H9 (cell line): ENCODE measurements around the gene TMEM239. TPM values are rescaled to one million over a fixed set of nuclear protein-coding genes. Genes with fewer than 3 reads are reported as not detected.

ENCODE experiments used
- DNase-seq: peaks from one replicate; pipeline ENCODE4 v3.0.0-alpha.2; 2017
- H2AFZ ChIP-seq: one replicate; pipeline ENCODE4 v1.6.1; 2013; ENCODE audit warnings: mild to moderate bottlenecking, low read length, control low read depth, moderate library complexity
- H2AK5ac ChIP-seq: 2 replicates; pipeline ENCODE4 v1.6.1; 2013; ENCODE audit warnings: low read length, control low read depth, mixed read lengths; ENCODE audit not compliant: insufficient read length
- H2BK120ac ChIP-seq: one replicate; pipeline ENCODE4 v1.6.1; 2013; ENCODE audit warnings: low read depth, mild to moderate bottlenecking, low read length, control low read depth, inconsistent platforms; ENCODE audit not compliant: poor library complexity, severe bottlenecking
- H2BK12ac ChIP-seq: 2 replicates; pipeline ENCODE4 v1.6.1; 2013; ENCODE audit warnings: low read length, control low read depth, mixed read lengths, low read depth; ENCODE audit not compliant: insufficient read length
- H2BK15ac ChIP-seq: 2 replicates; pipeline ENCODE4 v1.6.1; 2013; ENCODE audit warnings: low read depth, low read length, control low read depth
- H2BK20ac ChIP-seq: one replicate; pipeline ENCODE4 v1.6.1; 2013; ENCODE audit warnings: low read depth, mild to moderate bottlenecking, low read length, control low read depth, inconsistent platforms; ENCODE audit not compliant: poor library complexity, severe bottlenecking
- H2BK5ac ChIP-seq: 2 replicates; pipeline ENCODE4 v1.6.1; 2013; ENCODE audit warnings: low read length, control low read depth, mixed read lengths; ENCODE audit not compliant: insufficient read length
- H3K14ac ChIP-seq: 2 replicates; pipeline ENCODE4 v1.6.1; 2013; ENCODE audit warnings: low read length, control low read depth; ENCODE audit not compliant: insufficient read depth
- H3K18ac ChIP-seq: 2 replicates; pipeline ENCODE4 v1.6.1; 2013; ENCODE audit warnings: low read depth, mild to moderate bottlenecking, mixed read lengths, low read length, control low read depth; ENCODE audit not compliant: insufficient read length
- H3K23ac ChIP-seq: 2 replicates; pipeline ENCODE4 v1.6.1; 2013; ENCODE audit warnings: low read length, control low read depth, mixed read lengths, low read depth; ENCODE audit not compliant: insufficient read length
- H3K23me2 ChIP-seq: 2 replicates; pipeline ENCODE4 v1.6.1; 2013; ENCODE audit warnings: low read depth, mild to moderate bottlenecking, mixed read lengths, low read length, control low read depth; ENCODE audit not compliant: insufficient read length, poor library complexity, severe bottlenecking
- H3K27ac ChIP-seq: 2 replicates; pipeline ENCODE4 v1.5.1; 2013; ENCODE audit warnings: low read length, control low read depth, mixed read lengths, low read depth; ENCODE audit not compliant: insufficient read length
- H3K27me3 ChIP-seq: 2 replicates; pipeline ENCODE4 v1.6.1; 2013; ENCODE audit warnings: low read length, control low read depth, inconsistent platforms; ENCODE audit not compliant: insufficient read depth
- H3K4ac ChIP-seq: 2 replicates; pipeline ENCODE4 v1.6.1; 2013; ENCODE audit warnings: low read depth, mild to moderate bottlenecking, control low read depth, inconsistent platforms, low read length, moderate library complexity
- H3K4me1 ChIP-seq: 2 replicates; pipeline ENCODE4 v1.6.1; 2013; ENCODE audit warnings: low read length, control low read depth, inconsistent platforms; ENCODE audit not compliant: insufficient read depth
- H3K4me2 ChIP-seq: 2 replicates; pipeline ENCODE4 v1.6.1; 2013; ENCODE audit warnings: low read length, control low read depth, mixed read lengths; ENCODE audit not compliant: insufficient read length, insufficient read depth
- H3K56ac ChIP-seq: 2 replicates; pipeline ENCODE4 v1.6.1; 2013; ENCODE audit warnings: low read depth, mild to moderate bottlenecking, mixed read lengths, low read length, control low read depth; ENCODE audit not compliant: insufficient read length
- H3K79me1 ChIP-seq: 2 replicates; pipeline ENCODE4 v1.6.1; 2013; ENCODE audit warnings: low read depth, mild to moderate bottlenecking, moderate library complexity, low read length, control low read depth, inconsistent platforms; ENCODE audit not compliant: insufficient read depth, poor library complexity, severe bottlenecking
- H3K79me2 ChIP-seq: 2 replicates; pipeline ENCODE4 v1.6.1; 2013; ENCODE audit warnings: low read length, control low read depth, inconsistent platforms; ENCODE audit not compliant: insufficient read depth
- H3K9ac ChIP-seq: 2 replicates; pipeline ENCODE4 v1.6.1; 2013; ENCODE audit warnings: low read length, control low read depth, mixed read lengths; ENCODE audit not compliant: insufficient read length; ENCODE audit errors: extremely low read depth
- H3K9me3 ChIP-seq: one replicate; pipeline ENCODE4 v1.6.1; 2013; ENCODE audit warnings: low read depth, low read length, inconsistent platforms; ENCODE audit not compliant: control insufficient read depth
- H3T11ph ChIP-seq: one replicate; pipeline ENCODE4 v1.6.1; 2013; ENCODE audit warnings: mild to moderate bottlenecking, low read length, control low read depth, inconsistent platforms
- H4K20me1 ChIP-seq: one replicate; pipeline ENCODE4 v1.6.1; 2013; ENCODE audit not compliant: control insufficient read depth, insufficient read length, insufficient read depth
- H4K5ac ChIP-seq: 2 replicates; pipeline ENCODE4 v1.6.1; 2013; ENCODE audit warnings: low read depth, mild to moderate bottlenecking, mixed read lengths, low read length, control low read depth; ENCODE audit not compliant: insufficient read length
- H4K8ac ChIP-seq: replicated peaks from 2 replicates; pipeline ENCODE4 v1.6.1; 2013; ENCODE audit warnings: low read length, control low read depth, mixed read lengths, low read depth; ENCODE audit not compliant: insufficient read length
- H4K91ac ChIP-seq: 2 replicates; pipeline ENCODE4 v1.6.1; 2013; ENCODE audit warnings: low read depth, mild to moderate bottlenecking, moderate library complexity, mixed read lengths, low read length, control low read depth; ENCODE audit not compliant: insufficient read length
- H3K27ac Mint-ChIP-seq, 3 experiments: 2 replicates in 2 of 3; 3 replicates in 1 of 3; pipeline ENCODE4 v1.8.0; 2020 to 2021; ENCODE audit warnings: mixed read lengths in 3 of 3, mild to moderate bottlenecking in 1 of 3, moderate library complexity in 1 of 3
- H3K27me3 Mint-ChIP-seq: 2 replicates; pipeline ENCODE4 v1.8.0; 2021; ENCODE audit warnings: low read depth, mild to moderate bottlenecking, moderate library complexity, mixed read lengths
- H3K36me3 Mint-ChIP-seq, 3 experiments: 2 replicates in 2 of 3; 3 replicates in 1 of 3; pipeline ENCODE4 v1.8.0; 2020 to 2021; ENCODE audit warnings: low read depth in 3 of 3, mixed read lengths in 3 of 3; ENCODE audit not compliant: insufficient read depth in 1 of 3
- H3K4me1 Mint-ChIP-seq, 2 experiments: 2 replicates each; pipeline ENCODE4 v1.8.0; 2020; ENCODE audit warnings: mixed read lengths in 2 of 2
- H3K4me3 Mint-ChIP-seq, 2 experiments: 2 replicates in 1 of 2; 3 replicates in 1 of 2; pipeline ENCODE4 v1.8.0; 2020 to 2021; ENCODE audit warnings: mild to moderate bottlenecking in 2 of 2, mixed read lengths in 2 of 2, moderate library complexity in 1 of 2
- H3K9me3 Mint-ChIP-seq, 2 experiments: 2 replicates in 1 of 2; 3 replicates in 1 of 2; pipeline ENCODE4 v1.8.0; 2020; ENCODE audit warnings: mild to moderate bottlenecking in 2 of 2, mixed read lengths in 2 of 2, moderate library complexity in 1 of 2
- WGBS: extraction: QIAGEN DNeasy Blood & Tissue Kit; methylation state at CpG from one replicate; pipeline ENCODE4 v1.1.7; 2013; ENCODE audit warnings: missing lambda C conversion rate, low lambda C conversion rate, mixed read lengths; ENCODE audit not compliant: insufficient read length; ENCODE audit errors: extremely low coverage; 5-methylcytosine and 5-hydroxymethylcytosine counted together
- total RNA-seq: library from RNA; stranded (reverse); gene quantifications from 2 replicates; pipeline ENCODE4 v1.2.1, GENCODE V29; 2021
- TF ChIP-seq, protein P1 (sequence below): fragments of 200-600 bp; sonication (generic); conservative IDR thresholded peaks from 3 replicates; pipeline ENCODE4 v1.8.0; 2021; ENCODE audit warnings: antibody characterized with exemption, mild to moderate bottlenecking

Gene TMEM239
- total RNA-seq, 1 experiment from 2014 or later: not detected

DNA sequence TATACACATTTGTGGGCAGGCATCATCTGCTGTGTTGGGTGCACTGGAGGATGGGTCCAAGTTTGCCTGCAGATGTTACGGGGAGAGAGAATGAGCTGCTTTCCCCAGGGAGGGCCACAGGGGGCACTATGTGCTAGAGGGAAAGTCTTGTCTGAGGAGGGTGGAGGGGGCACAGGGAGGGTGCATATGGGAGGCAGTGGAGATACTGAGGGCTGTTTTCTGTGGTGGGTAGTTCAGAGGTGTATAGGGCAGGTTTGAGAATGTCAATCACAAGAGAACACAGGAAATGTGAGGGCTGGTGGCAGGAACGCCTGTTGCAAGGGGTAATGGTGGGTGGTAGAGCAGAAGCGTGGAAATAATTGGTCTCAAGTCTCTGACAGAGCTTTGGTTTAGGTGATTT, 49.5 kb downstream of the TMEM239 start:
- no peak overlapping the region for H3K27ac ChIP-seq
- TF ChIP-seq, protein P1, sequence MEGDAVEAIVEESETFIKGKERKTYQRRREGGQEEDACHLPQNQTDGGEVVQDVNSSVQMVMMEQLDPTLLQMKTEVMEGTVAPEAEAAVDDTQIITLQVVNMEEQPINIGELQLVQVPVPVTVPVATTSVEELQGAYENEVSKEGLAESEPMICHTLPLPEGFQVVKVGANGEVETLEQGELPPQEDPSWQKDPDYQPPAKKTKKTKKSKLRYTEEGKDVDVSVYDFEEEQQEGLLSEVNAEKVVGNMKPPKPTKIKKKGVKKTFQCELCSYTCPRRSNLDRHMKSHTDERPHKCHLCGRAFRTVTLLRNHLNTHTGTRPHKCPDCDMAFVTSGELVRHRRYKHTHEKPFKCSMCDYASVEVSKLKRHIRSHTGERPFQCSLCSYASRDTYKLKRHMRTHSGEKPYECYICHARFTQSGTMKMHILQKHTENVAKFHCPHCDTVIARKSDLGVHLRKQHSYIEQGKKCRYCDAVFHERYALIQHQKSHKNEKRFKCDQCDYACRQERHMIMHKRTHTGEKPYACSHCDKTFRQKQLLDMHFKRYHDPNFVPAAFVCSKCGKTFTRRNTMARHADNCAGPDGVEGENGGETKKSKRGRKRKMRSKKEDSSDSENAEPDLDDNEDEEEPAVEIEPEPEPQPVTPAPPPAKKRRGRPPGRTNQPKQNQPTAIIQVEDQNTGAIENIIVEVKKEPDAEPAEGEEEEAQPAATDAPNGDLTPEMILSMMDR: peak; percentile 54
- H3K27me3 ChIP-seq: no peaks in the 10 kb centered on the region
- H2AK5ac ChIP-seq: no peak overlapping the region
- H2BK20ac ChIP-seq: no peak overlapping the region
- no peak overlapping the region for H4K91ac ChIP-seq
- no peak overlapping the region for H2BK12ac ChIP-seq
- no peak overlapping the region for H2AFZ ChIP-seq
- H3K9ac ChIP-seq: no peak overlapping the region
- no peak overlapping the region for H2BK120ac ChIP-seq
- no peaks in the 10 kb centered on the region for H3K9me3 Mint-ChIP-seq
- no peaks in the 10 kb centered on the region for H4K20me1 ChIP-seq
- no peak for DNase-seq
- H3K56ac ChIP-seq: no peak overlapping the region
- H3K79me2 ChIP-seq: no peaks in the 10 kb centered on the region
- no peak overlapping the region for H3K4ac ChIP-seq
- no peak overlapping the region for H3K14ac ChIP-seq
- H4K8ac ChIP-seq: no peak overlapping the region
- no peaks in the 10 kb centered on the region for H3K9me3 ChIP-seq
- no peaks in the 10 kb centered on the region for H3K23me2 ChIP-seq
- H3K23ac ChIP-seq: no peak overlapping the region
- H3K27ac Mint-ChIP-seq: no peak overlapping the region
- no CpG with 5 or more reads among the region's 3 CpGs for WGBS
- peaks cover 4 to 24% (median 7%) of the 10 kb centered on the region in 3 experiments; a peak in 5 of 7 replicates for H3K36me3 Mint-ChIP-seq
- no peak overlapping the region for H2BK5ac ChIP-seq
- H3K18ac ChIP-seq: no peak overlapping the region
- no peaks in the 10 kb centered on the region for H3K79me1 ChIP-seq
- peaks cover 0 to 4% of the 10 kb centered on the region in 2 experiments; a peak in 2 of 4 replicates for H3K4me1 Mint-ChIP-seq
- no peak overlapping the region for H2BK15ac ChIP-seq
- H3K4me3 Mint-ChIP-seq: no peak overlapping the region
- H3K27me3 Mint-ChIP-seq: peaks cover 6% of the 10 kb centered on the region
- no peak overlapping the region for H4K5ac ChIP-seq
- no peak overlapping the region for H3K4me2 ChIP-seq
- H3K4me1 ChIP-seq: no peaks in the 10 kb centered on the region
- no peak overlapping the region for H3T11ph ChIP-seq
